GM21528 (cell line): ENCODE results near the gene SDC1.
"Not testable (repeated sequence)": the region's sequence is repeated elsewhere in the genome, so short reads cannot be mapped to it uniquely, and the experiment has no call there.

Experiments
- ATAC-seq: cut with Tn5 transposase; IDR thresholded peaks from one replicate; pipeline ENCODE4 v1.9.1; 2021; ENCODE audit warnings: mild to moderate bottlenecking, moderate library complexity; ENCODE audit not compliant: unreplicated experiment, low FRiP score

Gene SDC1

GRCh38 chr2:20199633-20200270 is 25.2 kb downstream of the SDC1 start:
- no peak for ATAC-seq

GRCh38 chr2:20198796-20199632 is 25.9 kb downstream of the SDC1 start:
- no peak for ATAC-seq

GRCh38 chr2:20198001-20198400 is 26.9 kb downstream of the SDC1 start:
- ATAC-seq: no peak

- no peak for ATAC-seq
Measured at GRCh38 chr2:20197192-20197591, 27.7 kb downstream of the SDC1 start.

GRCh38 chr2:20196657-20197161 is 28.2 kb downstream of the SDC1 start:
- no peak for ATAC-seq

GRCh38 chr2:20196053-20196656 is 28.8 kb downstream of the SDC1 start:
- no peak for ATAC-seq

GRCh38 chr2:20195431-20196033 is 29.4 kb downstream of the SDC1 start:
- ATAC-seq: no peak

GRCh38 chr2:20195016-20195411 is 29.9 kb downstream of the SDC1 start:
- ATAC-seq: not testable (repeated sequence)

GRCh38 chr2:20194097-20195015 is 30.6 kb downstream of the SDC1 start:
- no peak for ATAC-seq

GRCh38 chr2:20193185-20193584 is 31.7 kb downstream of the SDC1 start:
- ATAC-seq: no peak

- ATAC-seq: no peak
Measured at GRCh38 chr2:20192781-20193180, 32.1 kb downstream of the SDC1 start.

GRCh38 chr2:20191714-20192569 is 33.0 kb downstream of the SDC1 start:
- ATAC-seq: no peak

- ATAC-seq: no peak
Measured at GRCh38 chr2:20190876-20191713, 33.8 kb downstream of the SDC1 start.

GRCh38 chr2:20190170-20190569 is 34.8 kb downstream of the SDC1 start:
- no peak for ATAC-seq

GRCh38 chr2:20189299-20189931 is 35.5 kb downstream of the SDC1 start:
- no peak for ATAC-seq

- no peak for ATAC-seq
Measured at GRCh38 chr2:20188851-20189250, 36.1 kb downstream of the SDC1 start.

- ATAC-seq: no peak
Measured at GRCh38 chr2:20188201-20188600, 36.7 kb downstream of the SDC1 start.

GRCh38 chr2:20187331-20187730 is 37.6 kb downstream of the SDC1 start:
- ATAC-seq: no peak
